ENCODE data around the gene PARP15.
"Not testable (repeated sequence)": the region's sequence is repeated elsewhere in the genome, so short reads cannot be mapped to it uniquely, and the experiment has no call there.

PARP15 gene

DNA sequence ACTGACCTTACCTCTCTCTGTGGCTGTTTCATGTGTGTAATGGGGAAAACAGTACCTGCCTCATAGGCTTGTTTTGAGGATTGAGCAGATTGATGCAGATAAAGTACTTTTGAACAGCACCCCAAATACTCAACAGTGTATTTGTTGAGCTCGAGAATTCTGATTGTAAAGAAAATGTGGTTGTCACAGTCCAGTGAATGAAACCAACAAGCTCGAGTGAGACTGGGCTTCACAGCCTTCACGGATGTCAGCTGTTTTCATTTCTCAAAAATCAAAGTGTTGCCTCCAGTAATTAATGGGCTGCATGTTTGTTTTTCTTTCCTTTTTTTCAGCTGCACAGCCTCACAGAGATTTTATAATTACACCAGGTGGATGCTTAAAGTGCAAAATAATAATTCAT lies 43.7 kb downstream of the PARP15 start:
- DNase-seq, result no peak

DNA sequence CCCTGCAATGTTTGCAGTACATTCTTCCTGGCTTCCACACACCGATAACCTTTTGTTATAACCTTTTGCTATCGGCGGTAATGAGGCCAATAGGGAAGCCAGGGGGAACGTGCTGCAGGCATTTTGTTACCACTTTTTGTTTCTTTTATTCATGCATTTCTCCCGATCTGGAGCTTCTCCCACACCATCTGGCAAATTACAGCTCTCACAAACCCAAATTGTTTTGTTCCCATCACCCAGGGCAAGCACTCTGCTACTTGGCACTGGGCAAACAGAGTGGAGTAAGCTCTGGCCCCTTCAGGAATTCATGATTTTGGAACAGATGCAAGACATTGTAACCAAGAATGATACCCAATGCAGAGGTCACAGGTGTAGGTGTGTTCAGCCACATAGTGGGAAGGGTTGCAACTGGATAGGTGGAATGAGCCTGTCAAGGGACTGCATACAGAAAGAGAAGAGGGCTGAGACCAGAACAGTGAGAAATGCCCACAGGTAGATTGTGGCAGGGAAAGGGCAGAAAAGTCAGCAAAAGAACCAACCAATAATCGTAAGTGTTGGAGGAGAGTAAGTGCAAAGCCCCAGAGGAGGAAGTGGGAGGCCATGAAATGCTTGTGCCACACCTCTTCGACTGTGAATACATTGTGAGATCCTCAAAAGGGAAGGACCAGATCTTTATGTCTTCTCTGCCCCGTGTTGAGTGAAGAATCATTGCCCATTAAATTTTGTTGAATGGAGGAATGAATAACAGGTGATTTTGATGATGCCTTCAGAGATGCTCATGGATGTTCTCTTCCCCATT lies 45.8 kb downstream of the PARP15 start:
- DNase-seq, result no peak

DNA sequence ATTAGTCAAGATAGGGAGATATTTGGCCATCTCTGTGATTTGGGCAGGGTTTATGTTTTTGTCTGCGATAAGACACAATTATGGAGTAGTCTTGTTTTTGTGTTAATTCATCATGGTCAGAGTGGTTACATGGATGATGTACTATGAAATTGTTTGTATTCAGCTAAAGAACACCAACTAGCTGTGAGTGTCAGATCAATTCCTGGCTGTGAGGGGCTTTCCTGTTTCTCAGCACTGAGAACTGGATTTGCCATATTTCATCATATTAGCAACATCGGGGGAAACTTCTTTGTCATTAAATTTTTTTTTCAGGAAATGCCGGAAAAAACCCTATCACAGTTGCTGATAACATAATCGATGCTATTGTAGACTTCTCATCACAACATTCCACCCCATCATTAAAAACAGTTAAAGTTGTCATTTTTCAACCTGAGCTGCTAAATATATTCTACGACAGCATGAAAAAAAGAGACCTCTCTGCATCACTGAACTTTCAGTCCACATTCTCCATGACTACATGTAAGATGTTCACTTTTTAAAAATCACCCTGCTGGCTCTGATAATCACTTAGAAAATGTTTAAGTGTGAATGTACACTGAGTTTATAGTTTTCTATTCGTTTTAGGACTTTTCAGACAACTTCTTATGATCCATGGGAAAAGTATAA lies 49.2 kb downstream of the PARP15 start:
- no peak for DNase-seq

DNA sequence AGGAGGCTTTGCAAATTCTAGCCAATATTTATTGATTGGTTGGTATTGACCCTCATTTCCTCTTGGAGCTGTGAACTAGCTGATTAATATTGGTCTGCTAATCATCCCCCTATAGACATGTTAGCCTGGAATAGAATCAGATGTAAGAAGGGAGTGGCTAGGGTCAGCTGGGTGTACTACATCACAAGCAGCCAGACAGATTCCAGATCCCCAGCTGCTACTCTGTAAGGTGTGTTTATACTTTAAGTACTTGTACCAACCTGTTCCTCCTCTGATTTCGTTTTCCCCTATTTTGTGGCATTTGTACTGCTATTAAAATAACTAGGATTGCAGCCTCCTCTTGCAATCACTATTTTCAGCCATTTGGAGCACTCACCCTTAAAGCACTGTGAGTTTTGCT lies 49.9 kb downstream of the PARP15 start:
- no peak for DNase-seq

DNA sequence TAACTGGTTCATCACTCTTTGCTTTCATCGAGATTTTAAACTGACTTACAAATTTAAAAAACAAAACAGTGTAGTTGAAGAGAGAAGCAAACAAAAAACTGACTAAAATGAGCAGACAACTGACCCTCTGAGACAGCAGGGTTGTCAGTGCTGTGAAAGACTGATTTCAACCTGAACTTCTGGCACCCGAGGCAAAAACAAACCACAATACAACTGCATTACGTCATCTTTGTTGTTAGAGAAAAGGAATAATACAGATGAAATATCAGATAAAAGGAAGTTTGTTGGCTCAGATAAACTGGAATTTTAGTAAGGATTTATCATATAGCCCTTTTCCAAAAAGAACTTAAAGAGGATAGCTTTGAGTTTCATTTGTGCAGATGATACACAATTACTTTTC lies 51.1 kb downstream of the PARP15 start:
- no peak for DNase-seq

DNA sequence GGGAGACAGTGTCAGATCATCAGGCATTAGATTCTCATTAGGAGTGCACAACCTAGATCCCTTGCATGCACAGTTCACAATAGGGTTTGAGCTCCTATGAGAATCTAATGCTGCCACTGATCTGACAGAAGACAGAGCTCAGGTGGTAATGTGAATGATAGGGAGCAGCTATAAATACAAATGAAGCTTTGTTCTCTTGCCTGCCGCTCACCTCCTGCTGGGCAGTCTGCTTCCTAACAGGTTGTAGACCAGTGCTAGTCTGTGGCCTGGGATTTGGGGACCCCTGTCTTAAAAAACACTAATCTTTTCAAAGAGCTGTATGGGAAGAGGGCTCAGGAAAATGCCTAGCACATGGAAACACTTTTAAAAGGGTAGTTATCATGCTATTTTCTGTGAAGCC lies 52.3 kb downstream of the PARP15 start:
- no peak for DNase-seq

GRCh38 chr3:122635789-122636188 lies 58.3 kb downstream of the PARP15 start:
- no peak for DNase-seq

DNA sequence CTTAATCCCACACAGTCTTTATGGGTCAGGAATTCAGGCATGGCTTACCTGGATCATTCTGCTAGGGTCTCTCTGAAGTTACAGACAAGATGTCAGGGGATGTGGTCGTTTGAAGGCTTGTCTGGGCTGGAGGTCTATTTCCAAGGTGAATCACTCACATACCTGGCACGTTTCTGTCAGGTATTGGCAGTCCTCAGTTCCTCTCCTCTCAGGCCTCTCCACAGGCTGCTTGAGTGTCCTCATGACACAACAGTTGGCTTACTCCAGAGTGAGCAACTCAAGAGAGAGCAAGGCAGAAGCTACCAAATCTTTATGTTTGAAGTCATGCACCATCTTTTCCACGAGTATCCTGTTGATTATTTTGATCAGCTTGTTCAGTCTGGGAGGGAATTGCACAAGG lies 59.2 kb downstream of the PARP15 start:
- DNase-seq, result no peak

DNA sequence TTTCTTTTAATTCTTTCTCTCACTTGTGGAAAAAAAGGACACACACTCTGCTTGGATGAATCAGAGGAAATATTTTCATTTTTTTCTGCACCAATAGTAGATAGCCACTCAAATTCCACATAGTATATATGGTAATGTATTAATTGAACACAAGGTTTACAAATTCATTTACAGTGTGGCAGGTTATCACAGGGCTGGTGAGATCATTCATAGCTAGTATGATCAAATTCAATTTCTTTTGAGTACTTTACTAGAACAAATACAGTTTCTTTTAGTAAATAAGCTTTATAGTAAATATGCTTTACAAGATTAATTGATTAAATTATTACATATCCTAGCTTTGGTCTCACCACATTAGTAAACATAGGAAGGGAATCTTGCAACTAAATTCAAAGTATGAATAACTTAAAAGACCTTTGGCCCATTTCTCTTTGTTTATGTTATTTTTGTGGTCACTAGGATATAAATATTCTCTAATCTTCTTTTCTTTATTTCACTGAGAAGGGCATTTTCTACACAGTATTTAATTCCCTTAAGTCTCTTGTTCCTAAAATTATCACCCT lies 63.1 kb downstream of the PARP15 start:
- DNase-seq, result no peak

DNA sequence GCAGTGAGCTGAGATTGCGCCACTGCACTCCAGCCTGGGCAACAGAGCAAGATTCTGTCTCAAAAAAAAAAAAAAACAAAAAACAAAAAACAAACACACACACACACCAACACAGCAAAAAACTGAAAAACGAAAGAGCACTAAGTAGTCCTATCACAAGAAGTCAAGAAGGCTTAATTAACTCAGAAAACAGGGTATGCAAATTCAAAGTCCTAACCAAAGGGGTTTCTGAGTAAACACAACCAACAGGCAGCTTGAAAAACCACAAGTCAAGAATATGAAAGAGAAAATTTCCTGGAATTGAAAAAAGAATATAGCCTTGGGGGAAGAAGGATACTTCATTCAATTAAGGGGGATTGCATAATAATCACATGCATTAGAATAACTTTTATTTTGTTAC lies 65.5 kb downstream of the PARP15 start:
- no peak for DNase-seq

- DNase-seq, result peak in 1 of 2 donors; percentile 8
Measured at GRCh38 chr3:122646146-122646988, 68.9 kb downstream of the PARP15 start.

DNA sequence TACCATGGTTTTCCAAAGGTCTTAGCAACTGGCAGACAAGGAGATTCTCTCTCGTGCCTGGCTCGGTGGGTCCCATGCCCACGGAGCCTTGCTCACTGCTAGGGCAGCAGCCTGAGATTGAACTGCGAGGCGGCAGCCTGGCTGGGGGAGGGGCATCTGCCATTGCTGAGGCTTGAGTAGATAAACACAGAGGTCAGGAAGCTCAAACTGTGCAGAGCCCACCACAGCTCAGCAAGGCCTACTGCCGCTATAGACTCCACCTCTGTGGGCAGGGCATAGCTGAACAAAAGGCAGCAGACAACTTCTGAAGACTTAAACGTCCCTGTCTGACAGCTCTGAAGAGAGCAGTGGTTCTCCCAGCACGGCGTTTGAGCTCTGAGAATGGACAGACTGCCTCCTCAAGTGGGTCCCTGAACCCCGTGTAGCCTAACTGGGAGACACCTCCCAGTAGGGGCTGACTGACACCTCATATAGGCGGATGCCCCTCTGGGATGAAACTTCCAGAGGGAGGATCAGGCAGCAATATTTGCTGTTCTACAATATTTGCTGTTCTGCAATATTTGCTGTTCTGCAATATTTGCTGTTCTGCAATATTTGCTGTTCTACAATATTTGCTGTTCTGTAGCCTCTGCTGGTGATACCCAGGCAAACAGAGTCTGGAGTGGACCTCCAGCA lies 73.9 kb downstream of the PARP15 start:
- not testable (repeated sequence) for DNase-seq

DNA sequence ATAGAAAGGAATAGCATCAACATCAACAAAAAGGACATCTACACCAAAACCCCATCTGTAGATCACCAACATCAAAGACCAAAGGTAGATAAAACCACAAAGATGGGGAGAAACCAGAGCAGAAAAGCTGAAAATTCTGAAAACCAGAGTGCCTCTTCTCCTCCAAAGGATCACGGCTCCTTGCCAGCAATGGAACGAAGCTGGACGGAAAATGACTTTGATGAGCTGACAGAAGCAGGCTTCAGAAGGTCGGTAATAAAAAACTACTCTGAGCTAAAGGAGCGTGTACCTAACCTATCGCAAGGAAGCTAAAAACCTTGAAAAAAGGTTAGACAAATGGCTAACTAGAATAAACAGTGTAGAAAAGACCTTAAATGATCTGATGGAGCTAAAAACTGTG lies 74.5 kb downstream of the PARP15 start:
- DNase-seq, result not testable (repeated sequence)

- not testable (repeated sequence) for DNase-seq
Measured at GRCh38 chr3:122658336-122658735, 80.9 kb downstream of the PARP15 start.

DNA sequence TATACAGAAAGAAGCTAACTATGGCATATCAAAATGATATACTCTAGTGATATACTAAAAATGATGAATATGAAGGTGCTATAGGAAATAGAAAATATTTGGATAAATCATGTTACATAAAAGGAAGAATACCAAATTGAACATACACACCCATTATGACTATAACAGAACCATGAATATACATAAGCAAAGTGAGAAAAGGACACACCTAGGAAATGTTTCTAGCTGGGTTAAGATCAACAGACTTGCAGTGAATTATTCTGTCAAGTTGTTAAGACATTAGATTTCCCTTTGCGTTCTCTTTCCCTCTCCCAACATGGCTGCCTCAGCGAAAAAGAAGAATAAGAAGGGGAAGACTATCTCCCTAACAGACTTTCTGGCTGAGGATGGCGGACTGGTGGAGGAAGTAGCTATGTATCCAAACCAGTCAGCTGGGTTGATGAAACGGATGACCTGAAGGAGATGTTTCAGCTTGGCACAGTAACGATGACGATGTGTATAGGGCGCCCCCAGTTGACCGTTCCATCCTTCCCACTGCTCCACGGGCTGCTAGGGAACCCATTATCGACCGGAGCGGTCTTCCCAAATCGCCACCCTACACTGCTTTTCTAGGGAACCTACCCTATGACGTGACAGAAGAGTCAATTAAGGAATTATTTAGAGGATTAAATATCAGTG lies 83.0 kb downstream of the PARP15 start:
- no peak for DNase-seq

DNA sequence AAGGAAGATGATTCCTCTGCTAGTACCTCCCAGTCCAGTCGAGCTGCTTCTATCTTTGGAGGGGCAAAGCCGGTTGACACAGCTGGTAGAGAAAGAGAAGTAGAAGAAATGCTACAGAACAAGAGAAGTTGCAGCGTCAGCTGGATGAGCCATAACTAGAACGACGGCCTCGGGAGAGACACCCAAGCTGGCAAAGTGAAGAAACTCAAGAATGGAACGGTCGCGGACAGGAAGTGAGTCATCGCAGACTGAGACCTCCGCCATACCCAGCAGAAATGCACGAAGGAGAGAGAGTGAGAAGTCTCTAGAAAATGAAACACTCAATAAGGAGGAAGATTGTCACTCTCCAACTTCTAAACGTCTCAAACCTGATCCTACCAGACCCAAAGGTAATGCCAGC lies 84.2 kb downstream of the PARP15 start:
- DNase-seq, result peak in 1 of 2 donors; percentile 8

DNA sequence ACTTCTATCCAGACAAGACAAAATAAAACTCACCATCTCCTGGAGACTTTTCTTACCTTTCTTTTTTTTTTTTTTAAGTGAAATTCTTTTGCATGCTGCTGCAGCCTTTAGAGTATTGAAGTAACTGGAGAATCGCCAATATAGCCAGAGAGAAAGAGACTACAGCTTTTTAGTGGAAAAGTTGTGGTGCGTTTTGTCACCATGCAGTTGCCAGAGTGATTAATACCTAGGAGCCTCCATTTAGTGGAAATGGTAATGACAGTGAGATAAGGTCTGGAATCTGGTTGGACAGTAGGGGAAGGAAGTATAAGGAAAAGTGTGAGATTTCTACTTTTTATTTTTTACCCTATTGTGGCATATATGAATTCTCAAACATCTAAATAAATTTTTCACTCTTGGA lies 85.1 kb downstream of the PARP15 start:
- no peak for DNase-seq

DNA sequence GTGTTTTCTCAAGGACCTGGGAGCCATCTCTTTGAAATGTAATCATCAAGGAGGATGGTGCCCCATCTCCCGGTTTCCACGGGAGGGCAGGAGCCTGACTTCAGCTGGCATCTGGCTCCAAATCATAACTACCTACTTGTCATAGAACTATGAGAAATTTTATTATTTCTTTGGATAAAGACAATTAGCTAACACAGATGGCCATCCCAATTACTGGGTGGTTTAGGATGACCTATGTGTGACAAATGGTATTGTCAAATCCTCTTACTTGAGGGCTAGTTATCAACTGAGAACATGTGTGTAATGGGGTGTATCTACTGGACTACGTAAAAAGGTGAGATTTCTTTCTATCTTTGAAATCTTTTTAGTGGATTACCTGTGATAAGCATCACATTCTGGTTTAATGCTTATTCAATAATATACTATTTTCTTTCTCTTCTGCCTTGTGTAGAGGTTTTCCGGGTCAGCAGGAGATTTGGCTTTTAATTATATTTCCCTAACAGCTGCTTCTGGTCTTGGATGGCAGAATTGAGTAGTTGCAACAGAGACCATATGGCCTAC lies 87.9 kb downstream of the PARP15 start:
- no peak for DNase-seq

GRCh38 chr3:122665881-122666280 lies 88.4 kb downstream of the PARP15 start:
- DNase-seq, result no peak

DNA sequence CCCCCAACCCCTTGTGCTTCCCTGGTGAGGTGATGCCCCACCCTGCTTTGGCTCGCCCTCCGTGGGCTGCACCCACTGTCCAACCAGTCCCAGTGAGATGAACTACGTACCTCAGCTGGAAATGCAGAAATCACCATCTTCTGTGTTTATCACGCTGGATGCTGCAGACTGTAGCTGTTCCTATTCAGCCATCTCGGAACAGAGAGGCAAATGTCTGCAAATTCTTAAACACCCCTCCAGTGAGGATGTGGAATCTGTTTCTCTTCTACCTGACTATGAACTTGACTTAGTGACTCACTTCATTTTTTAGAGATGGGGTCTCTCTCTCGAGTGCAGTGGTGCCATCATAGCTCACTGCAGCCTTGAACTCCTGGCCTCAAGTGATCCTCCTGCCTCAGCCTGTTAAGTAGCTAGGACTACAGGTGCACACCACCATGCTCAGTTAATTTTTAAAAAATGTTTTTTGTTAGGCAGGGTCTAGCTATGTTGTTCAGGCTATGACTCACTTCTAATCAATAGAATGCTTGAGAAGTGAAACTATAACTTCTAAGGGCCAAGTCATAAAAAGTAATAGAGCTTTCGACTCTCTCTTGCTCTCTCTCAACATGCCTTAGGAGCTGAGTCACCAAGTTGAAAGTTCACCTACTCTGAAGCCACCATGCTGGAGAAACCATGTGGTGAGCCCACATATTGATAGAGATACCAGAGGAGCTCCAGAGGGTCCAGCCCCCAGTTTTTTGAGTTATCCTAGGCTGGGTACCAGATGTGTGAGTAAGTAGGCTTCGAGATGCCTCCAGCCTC lies 91.7 kb downstream of the PARP15 start:
- peak in 1 of 2 donors; percentile 26 for DNase-seq

GRCh38 chr3:122671553-122671952 lies 94.1 kb downstream of the PARP15 start:
- DNase-seq, result no peak

All from activated CD4-positive, alpha-beta T cell treated with anti-CD3 and anti-CD28 coated beads for 4 hours (primary cell).